Measurements from ENCODE around the gene ATG9A. TPM values are rescaled to one million over a fixed set of nuclear protein-coding genes. Genes with fewer than 3 reads are reported as not detected.
A peak's percentile ranks its signal among the peaks of the same experiment; 100 is the strongest.

The ATG9A gene
- total RNA-seq, 1 experiment from 2014 or later, result 46.4 TPM

DNA sequence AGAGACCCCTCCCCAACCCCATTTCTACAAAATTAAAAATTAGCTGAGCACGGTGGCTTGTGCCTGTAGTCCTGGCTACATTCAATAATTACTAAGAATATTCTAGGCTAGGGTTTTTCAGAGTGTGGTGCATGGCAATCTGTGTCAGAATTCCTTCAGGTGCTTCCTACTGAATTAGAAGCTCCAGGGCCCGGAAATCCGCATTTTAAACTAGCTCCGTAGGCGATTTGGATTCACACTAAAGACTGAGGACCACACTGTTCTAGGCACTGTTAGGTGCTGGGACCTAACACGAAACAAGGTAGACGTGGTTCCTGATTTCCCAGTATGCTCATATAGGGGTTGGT lies 23.5 kb downstream of the ATG9A start:
- H3K79me1 ChIP-seq (ENCODE audit: insufficient read depth, low read depth, low read length, poor library complexity, severe bottlenecking), result no peaks in the 10 kb centered on the region
- Mint-ChIP-seq H3K9me3 (peaks cover 3 to 5% of the 10 kb centered on the region in 2 experiments; a peak in 3 of 5 replicates), H3K27ac (peak overlapping the region in 2 of 3 experiments; percentile 90 to 96; a peak in 3 of 7 replicates), H3K4me1 (peaks cover 8 to 14% of the 10 kb centered on the region in 2 experiments), H3K4me3 (peak overlapping the region; percentile 83 to 88), H3K27me3 (ENCODE audit: low read depth) (peaks cover 10% of the 10 kb centered on the region), H3K36me3 (ENCODE audit: insufficient read depth in 1 of 3, low read depth in 3 of 3) (peaks cover 4 to 36% (median 30%) of the 10 kb centered on the region in 3 experiments)
- no peaks in the 10 kb centered on the region for H3K27me3 ChIP-seq (ENCODE audit: insufficient read depth, low read length)
- no peak overlapping the region for H3T11ph ChIP-seq (ENCODE audit: low read length)
- no CpG with 5 or more reads among the region's 7 CpGs for WGBS (ENCODE audit: extremely low coverage, insufficient read length, low lambda C conversion rate)
- no peaks in the 10 kb centered on the region for H3K4me1 ChIP-seq (ENCODE audit: insufficient read depth, low read length)
- no peaks in the 10 kb centered on the region for H3K79me2 ChIP-seq (ENCODE audit: insufficient read depth, low read length)
- no peak overlapping the region for H2BK5ac ChIP-seq (ENCODE audit: insufficient read length, low read length)
- no peak overlapping the region for H2AFZ ChIP-seq (ENCODE audit: low read length)
- no peak overlapping the region for H2BK12ac ChIP-seq (ENCODE audit: insufficient read length, low read depth, low read length)
- H3K23me2 ChIP-seq (ENCODE audit: insufficient read length, low read depth, low read length, poor library complexity, severe bottlenecking), result peaks cover 4% of the 10 kb centered on the region
- TF ChIP-seq, protein P1, sequence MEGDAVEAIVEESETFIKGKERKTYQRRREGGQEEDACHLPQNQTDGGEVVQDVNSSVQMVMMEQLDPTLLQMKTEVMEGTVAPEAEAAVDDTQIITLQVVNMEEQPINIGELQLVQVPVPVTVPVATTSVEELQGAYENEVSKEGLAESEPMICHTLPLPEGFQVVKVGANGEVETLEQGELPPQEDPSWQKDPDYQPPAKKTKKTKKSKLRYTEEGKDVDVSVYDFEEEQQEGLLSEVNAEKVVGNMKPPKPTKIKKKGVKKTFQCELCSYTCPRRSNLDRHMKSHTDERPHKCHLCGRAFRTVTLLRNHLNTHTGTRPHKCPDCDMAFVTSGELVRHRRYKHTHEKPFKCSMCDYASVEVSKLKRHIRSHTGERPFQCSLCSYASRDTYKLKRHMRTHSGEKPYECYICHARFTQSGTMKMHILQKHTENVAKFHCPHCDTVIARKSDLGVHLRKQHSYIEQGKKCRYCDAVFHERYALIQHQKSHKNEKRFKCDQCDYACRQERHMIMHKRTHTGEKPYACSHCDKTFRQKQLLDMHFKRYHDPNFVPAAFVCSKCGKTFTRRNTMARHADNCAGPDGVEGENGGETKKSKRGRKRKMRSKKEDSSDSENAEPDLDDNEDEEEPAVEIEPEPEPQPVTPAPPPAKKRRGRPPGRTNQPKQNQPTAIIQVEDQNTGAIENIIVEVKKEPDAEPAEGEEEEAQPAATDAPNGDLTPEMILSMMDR (conservative IDR thresholded peaks at IDR 0.05), result no peak
- no peak overlapping the region for H2AK5ac ChIP-seq (ENCODE audit: insufficient read length, low read length)
- no peak overlapping the region for H4K8ac ChIP-seq (replicated peaks; ENCODE audit: insufficient read length, low read depth, low read length)
- H4K5ac ChIP-seq (ENCODE audit: insufficient read length, low read depth, low read length), result no peak overlapping the region
- peak overlapping the region; percentile 87 for H3K4me2 ChIP-seq (ENCODE audit: insufficient read depth, insufficient read length, low read length)
- DNase-seq, result no peak
- no peak overlapping the region for H3K23ac ChIP-seq (ENCODE audit: insufficient read length, low read depth, low read length)
- H3K9ac ChIP-seq (ENCODE audit: extremely low read depth, insufficient read length, low read length), result peak overlapping the region; percentile 26
- no peak overlapping the region for H3K14ac ChIP-seq (ENCODE audit: insufficient read depth, low read length)
- no peak overlapping the region for H2BK20ac ChIP-seq (ENCODE audit: low read depth, low read length, poor library complexity, severe bottlenecking)
- H2BK120ac ChIP-seq (ENCODE audit: low read depth, low read length, poor library complexity, severe bottlenecking), result no peak overlapping the region
- H4K91ac ChIP-seq (ENCODE audit: insufficient read length, low read depth, low read length), result no peak overlapping the region
- no peak overlapping the region for H3K56ac ChIP-seq (ENCODE audit: insufficient read length, low read depth, low read length)
- no peak overlapping the region for H3K27ac ChIP-seq (ENCODE audit: insufficient read length, low read depth, low read length)
- H3K18ac ChIP-seq (ENCODE audit: insufficient read length, low read depth, low read length), result no peak overlapping the region
- H3K9me3 ChIP-seq (ENCODE audit: control insufficient read depth, low read depth, low read length), result no peaks in the 10 kb centered on the region
- H4K20me1 ChIP-seq (ENCODE audit: control insufficient read depth, insufficient read depth, insufficient read length), result no peaks in the 10 kb centered on the region
- H2BK15ac ChIP-seq (ENCODE audit: low read depth, low read length), result no peak overlapping the region
- H3K4ac ChIP-seq (ENCODE audit: low read depth, low read length), result no peak overlapping the region

Measured in H9 (cell line).